NCI-H2227 treated with DMSO at 0.1 percent for 48 hours (cell line): Measurements from ENCODE around the gene IGF2.

Experiments
- DNase-seq: peaks from one replicate; lab custom pipeline; 2025; lab: John Stamatoyannopoulos, UW

IGF2 gene

DNA sequence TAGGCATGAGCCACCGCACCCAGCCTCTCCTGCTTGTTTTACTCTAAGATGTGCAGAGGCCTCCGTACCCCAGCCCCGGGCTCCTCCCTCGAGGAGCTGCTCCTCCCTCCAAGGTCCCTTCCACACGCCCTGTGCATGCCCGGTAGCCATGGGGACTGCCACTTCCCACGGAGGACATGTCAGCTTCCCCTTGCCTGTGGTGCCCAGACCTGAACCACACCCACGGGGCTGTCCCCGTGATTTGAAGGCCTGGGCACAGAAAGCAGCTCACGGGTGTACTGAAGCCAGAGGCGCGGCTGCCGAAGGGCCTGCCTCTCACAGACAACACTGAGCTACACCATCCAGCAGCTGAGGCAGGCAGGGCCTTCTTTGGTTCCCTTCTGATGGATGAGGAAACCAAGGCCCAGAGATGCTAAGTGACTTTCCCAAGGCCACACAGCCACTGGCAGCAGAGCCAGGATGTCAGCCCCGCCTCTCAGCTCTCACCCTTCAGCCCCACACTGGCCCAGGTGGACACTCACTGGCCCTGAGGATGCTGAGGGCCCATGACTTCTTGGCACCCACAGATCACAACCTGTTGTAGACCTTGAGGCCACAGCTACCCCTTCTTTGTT, 14.5 kb upstream of the IGF2 start:
- DNase-seq = no peak

- peak; percentile 87 for DNase-seq
These were observed 12.5 kb upstream of the IGF2 start for GRCh38 chr11:2151500-2152257.

- DNase-seq = peak; percentile 49
These were observed 11.0 kb upstream of the IGF2 start for GRCh38 chr11:2149864-2150847.

- DNase-seq = no peak
These were observed 10.3 kb upstream of the IGF2 start for GRCh38 chr11:2149460-2149859.

DNA sequence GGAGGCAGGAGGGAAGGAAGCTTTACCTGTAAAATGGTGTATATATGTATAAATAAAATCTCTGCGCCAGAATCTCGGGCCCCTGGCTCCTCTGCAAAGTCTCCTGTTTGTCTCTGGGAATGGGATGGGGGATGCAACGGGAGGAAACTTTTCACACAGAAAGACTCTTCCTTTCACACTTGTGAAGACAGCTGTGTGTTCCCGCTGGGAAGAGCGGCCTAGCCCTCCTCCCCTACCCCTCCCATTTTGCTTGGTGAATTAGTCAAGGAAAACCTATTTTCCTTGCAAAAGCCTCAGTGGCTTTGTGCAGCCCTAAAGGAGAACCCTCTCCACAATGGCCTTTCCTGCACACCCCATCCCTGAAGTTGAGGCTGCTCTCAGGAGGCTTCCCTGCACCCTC, 9.4 kb upstream of the IGF2 start:
- no peak for DNase-seq

- no peak for DNase-seq
These were observed 8.2 kb upstream of the IGF2 start for GRCh38 chr11:2147391-2147790.

DNA sequence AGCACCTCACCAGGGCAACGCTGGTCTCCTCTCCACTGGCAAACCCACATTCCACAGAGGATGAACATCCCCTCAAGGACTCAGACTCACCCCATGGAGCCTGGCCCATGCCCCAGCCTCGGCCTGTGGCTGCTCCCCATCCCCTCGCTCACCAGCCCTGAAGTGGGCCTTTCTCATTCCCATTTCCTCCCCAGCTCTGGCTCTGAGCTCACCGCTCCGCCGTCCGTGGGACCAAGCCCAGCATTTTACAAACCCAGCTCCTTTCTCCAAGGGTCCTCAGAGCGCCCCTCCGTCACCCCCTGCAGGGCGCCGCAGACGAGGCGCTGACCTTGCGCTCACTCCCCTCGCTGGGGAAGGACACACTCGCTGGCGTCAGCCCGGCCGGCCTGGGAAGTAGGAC, 6.9 kb upstream of the IGF2 start:
- DNase-seq = no peak

DNA sequence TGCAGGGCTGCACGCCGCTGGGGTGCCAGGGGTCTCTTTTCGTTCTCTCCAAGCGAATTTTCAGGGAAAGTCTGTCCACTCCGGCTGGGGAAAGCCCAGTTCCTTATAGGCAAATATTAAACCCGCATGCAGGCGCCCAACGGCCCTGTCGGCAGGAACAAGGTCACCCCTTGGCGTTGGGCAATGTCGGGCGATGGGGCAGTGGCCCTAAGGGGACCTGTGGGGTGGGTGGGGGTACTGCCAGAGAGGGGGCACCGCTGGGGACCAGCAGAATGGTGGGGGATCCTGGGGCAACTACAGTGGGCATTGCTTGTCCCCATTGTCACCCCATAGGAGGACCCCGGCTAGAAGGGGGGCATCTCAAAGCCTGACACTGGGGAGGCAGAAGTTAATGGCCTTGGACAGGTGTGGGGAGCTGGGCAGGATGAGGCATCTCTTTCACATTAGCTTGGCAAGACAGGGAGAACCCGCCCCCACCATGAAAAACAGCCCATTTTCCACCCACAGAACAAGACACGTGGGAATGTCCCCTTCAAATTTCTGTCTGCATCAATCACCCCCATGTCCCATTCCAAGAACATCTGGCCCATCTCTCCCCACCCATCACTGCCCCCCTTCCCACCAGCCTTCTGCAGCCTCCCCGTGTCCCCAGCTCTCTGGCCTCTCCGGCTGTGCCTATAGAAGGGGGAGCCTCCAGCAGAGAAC, 5.5 kb upstream of the IGF2 start:
- no peak for DNase-seq

DNA sequence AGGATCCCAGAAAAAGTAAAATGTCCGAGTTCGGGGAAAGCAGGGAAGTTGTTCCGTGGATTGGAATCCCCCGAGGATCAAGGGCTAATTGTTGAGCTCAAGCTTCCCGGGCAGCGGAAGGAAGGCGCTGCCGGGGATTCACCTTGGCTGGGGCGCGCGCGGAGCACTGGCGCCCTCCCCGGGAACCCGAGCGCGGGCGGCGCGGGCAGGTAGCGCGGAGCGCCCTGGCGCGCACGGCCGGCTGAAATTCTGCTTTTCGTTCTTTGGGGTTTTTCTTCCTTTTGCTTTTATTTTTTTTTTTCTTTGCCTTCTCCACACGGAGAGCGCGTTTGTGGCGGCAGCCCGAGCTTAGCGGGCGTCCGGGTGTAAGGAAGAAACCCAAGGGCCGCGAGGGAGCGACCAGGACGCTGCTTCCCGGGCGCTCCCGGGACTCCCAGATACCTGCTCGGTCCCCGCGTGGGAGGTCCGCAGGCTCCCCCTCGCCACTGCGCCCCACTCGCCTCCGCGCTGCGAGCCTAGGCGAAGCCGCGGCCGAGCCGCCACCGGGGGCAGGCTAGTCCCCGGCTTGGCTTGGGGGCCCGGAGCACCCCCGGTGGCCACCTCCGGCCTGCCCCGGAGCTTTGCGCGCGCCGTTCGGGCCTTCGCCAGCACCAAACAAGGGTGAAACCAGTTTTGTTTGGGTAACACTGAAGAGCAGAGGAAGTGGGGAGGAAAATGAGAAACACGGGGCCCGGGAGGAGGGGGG, 4.8 kb upstream of the IGF2 start:
- no peak for DNase-seq

DNA sequence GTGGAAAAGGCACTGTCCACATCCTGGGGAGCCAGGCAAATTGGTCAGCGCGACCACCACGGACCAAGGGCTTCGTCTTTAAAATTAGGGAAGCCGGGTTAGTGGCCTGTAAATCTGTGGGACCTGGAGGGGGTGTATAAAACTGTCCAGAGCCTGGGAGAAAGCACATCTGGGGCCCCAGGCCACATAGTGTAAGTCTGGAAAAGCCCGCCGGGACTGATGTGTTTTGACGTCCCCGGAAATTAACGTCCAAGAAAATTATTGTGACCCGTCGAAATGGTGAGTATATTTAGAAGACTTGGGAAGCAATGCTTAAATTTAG, 4.2 kb upstream of the IGF2 start:
- DNase-seq = no peak

DNA sequence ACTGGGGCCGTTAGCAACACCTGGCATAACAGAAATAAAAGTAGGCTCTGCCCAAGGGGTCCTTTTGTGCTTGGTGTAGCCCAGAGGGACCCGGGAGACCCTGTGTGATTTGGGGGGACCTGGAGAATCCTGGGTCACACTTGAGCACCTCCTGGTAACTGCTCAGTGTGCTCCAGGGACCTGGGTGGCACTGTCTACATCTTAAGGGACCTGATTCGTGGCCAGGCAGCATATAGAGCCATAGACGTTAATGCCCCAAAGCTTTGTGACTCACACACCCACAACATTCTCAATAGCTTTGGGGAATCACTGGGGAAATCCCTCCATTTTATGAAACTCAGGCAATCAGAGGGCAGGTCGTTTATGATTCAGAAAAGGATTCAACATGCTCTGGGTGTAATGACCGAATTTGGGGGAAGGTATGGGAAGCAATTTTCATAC, 3.6 kb upstream of the IGF2 start:
- no peak for DNase-seq

DNA sequence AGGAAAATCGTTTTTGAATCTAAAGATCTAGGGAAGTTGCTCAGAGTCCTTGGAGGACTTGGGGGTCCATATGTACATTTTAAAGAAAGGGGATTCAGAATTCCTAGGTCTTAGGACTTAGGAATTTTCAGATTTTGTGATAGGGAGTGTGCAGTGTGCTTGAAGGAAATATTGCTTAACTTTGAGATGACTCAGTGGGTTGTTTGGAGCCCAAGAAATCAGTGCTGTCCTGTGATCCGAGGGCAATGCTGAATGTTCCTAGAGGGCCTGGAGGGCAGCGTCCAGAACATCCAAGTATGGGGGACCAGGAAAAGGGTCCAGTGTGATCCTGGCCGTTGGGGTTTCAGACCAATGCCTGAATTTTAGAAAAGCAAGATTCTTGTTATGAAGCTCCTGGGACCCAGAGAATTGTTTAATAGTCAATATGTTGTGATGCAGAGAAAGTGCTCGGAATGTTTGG, 3.1 kb upstream of the IGF2 start:
- no peak for DNase-seq

GRCh38 chr11:2140411-2141400, 1.5 kb upstream of the IGF2 start:
- DNase-seq = no peak

- no peak for DNase-seq
These were observed 590 bp upstream of the IGF2 start for GRCh38 chr11:2139621-2140337.

DNA sequence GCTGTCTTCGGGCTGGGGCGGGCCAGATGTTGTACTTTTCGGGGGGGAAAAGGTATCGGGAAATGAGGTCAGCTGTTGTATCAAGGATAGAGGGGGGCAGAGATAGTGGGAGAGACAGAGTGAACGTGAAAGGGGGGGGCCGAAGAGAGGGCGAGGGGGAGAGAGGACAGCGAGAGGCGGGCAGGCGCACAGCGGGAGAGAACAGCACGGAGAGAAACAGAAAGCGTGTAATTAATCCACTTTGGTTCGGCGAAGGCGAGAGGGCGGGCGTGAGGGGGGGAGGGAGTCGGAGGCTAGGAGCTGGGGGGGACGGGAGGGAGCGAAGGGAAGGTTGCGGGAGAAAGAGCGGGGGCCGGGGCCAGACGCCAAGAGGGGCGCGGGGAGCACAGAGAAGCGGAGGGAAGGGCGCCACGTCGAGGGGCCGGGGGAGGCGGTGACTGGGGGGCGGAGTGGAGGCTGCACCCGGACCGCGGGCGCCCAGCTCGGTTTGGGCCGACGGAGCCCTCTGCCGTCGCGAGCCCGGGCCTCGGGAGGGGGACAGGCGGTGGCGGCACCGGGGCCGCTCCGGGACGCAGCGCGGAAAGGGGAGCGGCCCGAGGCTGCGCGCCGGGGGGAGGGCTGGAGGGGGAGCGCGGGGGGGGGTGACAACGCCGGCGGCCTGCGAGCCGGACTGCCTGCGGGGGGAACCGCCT, 612 bp downstream of the IGF2 start:
- peak; percentile 75 for DNase-seq

- no peak for DNase-seq
These were observed 1.1 kb downstream of the IGF2 start for GRCh38 chr11:2138068-2138430.

DNA sequence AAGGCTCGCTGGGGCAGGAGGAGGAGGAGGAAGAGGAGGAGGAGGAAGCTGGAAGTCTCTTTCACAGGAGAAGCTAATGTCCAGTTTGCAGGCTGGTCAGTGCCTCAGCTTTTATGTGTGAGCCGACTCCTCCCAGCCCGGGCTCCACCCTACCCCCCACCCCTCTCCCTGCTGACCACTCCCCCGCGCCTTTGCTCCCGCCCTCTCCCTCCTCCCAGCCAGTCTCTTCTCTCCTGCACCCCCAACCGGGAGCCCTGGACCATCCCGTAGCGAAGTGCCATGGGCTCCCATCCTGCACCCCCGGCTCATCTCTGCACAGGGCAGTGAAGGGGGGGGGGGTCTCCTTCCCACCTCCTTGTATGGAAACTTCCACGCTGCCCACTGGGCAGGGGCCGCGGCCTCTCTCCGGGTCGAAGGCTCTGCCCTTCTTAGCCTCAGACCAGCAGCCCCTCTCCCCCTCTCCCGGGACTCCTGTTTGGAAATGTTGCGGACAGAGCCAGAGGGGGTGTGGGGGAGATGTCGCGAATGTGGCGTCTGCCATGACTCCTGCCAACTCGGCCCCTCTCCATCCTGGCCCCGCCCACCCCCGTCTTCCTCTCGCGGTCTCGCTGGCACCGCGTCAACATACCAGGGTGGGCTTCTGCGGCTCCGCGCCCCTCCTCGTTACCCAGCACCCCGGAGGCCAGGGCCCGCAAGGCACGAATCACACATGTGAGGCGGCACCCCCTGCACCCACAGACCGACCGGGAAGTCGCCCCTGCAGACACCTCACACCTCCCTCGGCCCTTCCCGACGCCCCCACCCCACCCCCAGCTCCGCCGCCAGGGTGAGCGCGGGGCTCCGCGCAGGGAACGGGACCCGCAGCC, 1.8 kb downstream of the IGF2 start:
- DNase-seq = peak; percentile 64

GRCh38 chr11:2136952-2137201, 2.3 kb downstream of the IGF2 start:
- no peak for DNase-seq
